ENCODE measurements around the gene PSEN2. TPM values are rescaled to one million over a fixed set of nuclear protein-coding genes. Genes with fewer than 3 reads are reported as not detected.

PSEN2 gene
- total and polyA plus RNA-seq, 2 of the 8 experiments (the other 6 are each of a cell fraction or from before 2014, with no cell fraction given) = 22.9 to 29.0 TPM

DNA sequence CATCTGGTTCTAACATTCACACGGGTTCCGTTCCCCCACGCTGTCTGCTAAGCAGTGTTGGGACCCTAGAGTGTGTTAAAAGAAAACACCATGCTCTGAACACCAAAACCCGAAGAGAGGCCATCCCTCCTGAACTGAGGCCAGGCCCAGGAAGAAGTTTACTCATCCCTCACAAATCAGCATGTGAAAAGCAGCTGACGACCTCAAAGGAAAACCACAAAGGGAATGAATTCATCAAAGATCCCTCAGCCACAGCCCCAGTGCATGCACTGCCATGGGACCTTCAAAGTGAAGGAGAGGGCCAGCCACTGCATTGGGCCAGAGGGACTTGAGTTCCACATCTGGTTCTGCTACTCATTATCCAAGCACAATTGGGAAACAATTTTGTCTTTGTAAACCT lies 7.0 kb upstream of the PSEN2 start:
- H2BK5ac ChIP-seq (ENCODE audit: low read depth, low read length) = no peak overlapping the region
- peak; percentile 32 for TF ChIP-seq NANOG (IDR thresholded peaks at IDR 0.05; ENCODE audit: insufficient read depth, low read depth, low read length, poor library complexity, severe bottlenecking)
- TF ChIP-seq BRCA1 (IDR thresholded peaks at IDR 0.05; ENCODE audit: low read depth, low read length) = no peak
- peak overlapping the region; percentile 88; the same call in 1 of the 2 replicates for H2BK12ac ChIP-seq (ENCODE audit: low read depth, low read length)
- H4K8ac ChIP-seq (ENCODE audit: extremely low read depth, insufficient read depth, low read length) = no peak overlapping the region
- no peak overlapping the region for H3K14ac ChIP-seq (ENCODE audit: insufficient read length)
- no peak overlapping the region for H3K4me3 ChIP-seq (ENCODE audit: extremely low read depth in 1 of 4, insufficient read depth in 2 of 4, low read depth in 3 of 4, low read length in 4 of 4)
- WGBS, 2 experiments (ENCODE audit: extremely low coverage in 1 of 2, insufficient coverage in 1 of 2, insufficient read length in 1 of 2, insufficient replicate concordance in 2 of 2, low coverage in 1 of 2, low lambda C conversion rate in 2 of 2, missing lambda C conversion rate in 1 of 2) = 73% methylated on average over 5 of the region's 5 CpGs; no CpG with 5 or more reads in 1 of the 2 experiments
- no peak overlapping the region for H2AK5ac ChIP-seq (ENCODE audit: low read depth, low read length)
- FAIRE-seq (no peak), DNase-seq (ENCODE audit: low read depth in 1 of 2, low spot score in 2 of 2) (peak in 1 of 2 experiments; percentile 41)
- no peaks in the 10 kb centered on the region for H3K36me3 ChIP-seq (ENCODE audit: control insufficient read depth in 2 of 4, insufficient read depth in 4 of 4, low read length in 3 of 4)
- H4K5ac ChIP-seq (ENCODE audit: insufficient read length, low read depth, low read length) = no peak overlapping the region
- no peaks in the 10 kb centered on the region for H3K9me3 ChIP-seq (ENCODE audit: insufficient read depth in 2 of 2, low read depth in 1 of 2, low read length in 1 of 2)
- no peak overlapping the region for H3K23ac ChIP-seq (ENCODE audit: insufficient read length)
- POLR2A ChIA-PET (ENCODE audit: partially characterized antibody) = interaction anchor here (0.6 to 1.1 kb wide), 2 partner anchors 11 to 14 kb away, joined by 3 to 4 read pairs; no protein-coding TSS in a partner anchor
- no peaks in the 10 kb centered on the region for H4K20me1 ChIP-seq (replicated peaks in 1 of 2; ENCODE audit: control insufficient read depth in 1 of 2, insufficient read depth in 2 of 2, low read length in 2 of 2)
- no peak overlapping the region for H2BK15ac ChIP-seq (ENCODE audit: low read length)
- no peak overlapping the region for H3K4ac ChIP-seq (replicated peaks; ENCODE audit: insufficient read length, low read depth, low read length)
- H3K4me2 ChIP-seq (ENCODE audit: insufficient read depth in 1 of 2, low read depth in 2 of 2, low read length in 2 of 2) = peak overlapping the region in 1 of 2 experiments; percentile 4; a peak in 1 of 4 replicates
- H3K79me2 ChIP-seq (ENCODE audit: control insufficient read depth in 1 of 2, insufficient read depth in 2 of 2, low read length in 2 of 2) = no peaks in the 10 kb centered on the region
- no peaks in the 10 kb centered on the region for H3K23me2 ChIP-seq (ENCODE audit: low read depth, low read length)
- no peak overlapping the region for H2BK120ac ChIP-seq (replicated peaks; ENCODE audit: low read depth, low read length)
- no peak overlapping the region for H3K9ac ChIP-seq (replicated peaks in 1 of 4; ENCODE audit: extremely low read depth in 1 of 4, low read depth in 3 of 4, low read length in 3 of 4)
- H4K91ac ChIP-seq (replicated peaks; ENCODE audit: insufficient read length, low read length) = no peak overlapping the region
- no peak overlapping the region for H2AFZ ChIP-seq (ENCODE audit: low read length)
- 0 out of 7 replicates have a peak, but pooled peaks cover 0 to 2% (median 0%) of the 10 kb centered on the region in 4 experiments for H3K27me3 ChIP-seq (replicated peaks in 1 of 4; ENCODE audit: control insufficient read depth in 3 of 4, extremely low read depth in 1 of 4, insufficient read depth in 3 of 4, low read length in 3 of 4)
- peaks cover 0 to 8% (median 7%) of the 10 kb centered on the region in 4 experiments; a peak in 3 of 7 replicates for H3K4me1 ChIP-seq (replicated peaks in 1 of 4; ENCODE audit: control insufficient read depth in 3 of 4, insufficient read depth in 4 of 4, low read length in 3 of 4)
- H3K18ac ChIP-seq (ENCODE audit: extremely low read depth, low read length) = peak overlapping the region; percentile 4; the same call in 1 of the 2 replicates
- H2BK20ac ChIP-seq (ENCODE audit: low read length) = no peak overlapping the region
- no peaks in the 10 kb centered on the region for H3K79me1 ChIP-seq (ENCODE audit: low read depth, low read length)
- H3K56ac ChIP-seq (replicated peaks; ENCODE audit: insufficient read length, low read depth, low read length) = no peak overlapping the region
- CTCF ChIA-PET (ENCODE audit: partially characterized antibody) = interaction anchor here (1.0 to 1.6 kb wide), 4 partner anchors 9 to 166 kb away, joined by 3 to 5 read pairs (median 4); no protein-coding TSS in a partner anchor
- no peak overlapping the region for H3K27ac ChIP-seq (ENCODE audit: low read depth, low read length)
